Tongue (tissue), 2 donors: ENCODE results near the gene POP4. TPM values are rescaled to one million over a fixed set of nuclear protein-coding genes. Genes with fewer than 3 reads are reported as not detected.
A peak's percentile ranks its signal among the peaks of the same experiment; 100 is the strongest.
"Not testable (repeated sequence)": the region's sequence is repeated elsewhere in the genome, so short reads cannot be mapped to it uniquely, and the experiment has no call there.

Experiments used
- DNase-seq: peaks from one replicate; pipeline ENCODE4 v3.0.0-alpha.2; 2015
- total RNA-seq: library from RNA; depleted of rRNA; stranded (reverse); fragments of >200 nt; gene quantifications from one replicate; pipeline ENCODE4 v1.2.3, GENCODE V29; 2014

The POP4 gene
- 41.3 TPM for total RNA-seq

GRCh38 chr19:29605653-29606419 lies at the start of gene POP4:
Gene POP4, plus strand, starts transcription at chr19:29606283. Its CDS starts 36 bp downstream, at chr19:29606319.
- peak; percentile 99 for DNase-seq

GRCh38 chr19:29559110-29559509 lies 47.0 kb upstream of the POP4 start:
- not testable (repeated sequence) for DNase-seq

GRCh38 chr19:29559743-29560142 lies 46.3 kb upstream of the POP4 start:
- DNase-seq: no peak

- DNase-seq: no peak
These were observed 45.6 kb upstream of the POP4 start for GRCh38 chr19:29560313-29561075.

GRCh38 chr19:29561601-29562000 lies 44.5 kb upstream of the POP4 start:
- DNase-seq: no peak

GRCh38 chr19:29562299-29563297 lies 43.5 kb upstream of the POP4 start:
- no peak for DNase-seq

- no peak for DNase-seq
These were observed 42.5 kb upstream of the POP4 start for GRCh38 chr19:29563486-29564101.

- no peak for DNase-seq
These were observed 41.5 kb upstream of the POP4 start for GRCh38 chr19:29564574-29565005.

- DNase-seq: no peak
These were observed 40.9 kb upstream of the POP4 start for GRCh38 chr19:29565171-29565570.

GRCh38 chr19:29566496-29567054 lies 39.5 kb upstream of the POP4 start:
- no peak for DNase-seq

- DNase-seq: no peak
These were observed 38.6 kb upstream of the POP4 start for GRCh38 chr19:29567366-29567915.

GRCh38 chr19:29568036-29569025 lies 37.8 kb upstream of the POP4 start:
- DNase-seq: no peak

GRCh38 chr19:29569038-29569911 lies 36.8 kb upstream of the POP4 start:
- no peak for DNase-seq

- DNase-seq: no peak
These were observed 34.9 kb upstream of the POP4 start for GRCh38 chr19:29571181-29571580.

- no peak for DNase-seq
These were observed 32.6 kb upstream of the POP4 start for GRCh38 chr19:29573486-29573885.

GRCh38 chr19:29574510-29574909 lies 31.6 kb upstream of the POP4 start:
- DNase-seq: no peak

GRCh38 chr19:29576046-29576606 lies 30.0 kb upstream of the POP4 start:
- peak; percentile 52 for DNase-seq
